Activated CD4-positive, alpha-beta T cell treated with anti-CD3 and anti-CD28 coated beads, Interleukin-2, amount 50 U/mL, for 24 hours (primary cell): ENCODE data around the gene LRP1.

Experiments used
- DNase-seq, 2 donors: peaks; one replicate each; pipeline ENCODE4 v3.0.0-alpha.2; 2020; ENCODE audit warnings: low read depth in 1 of 2, low spot score in 1 of 2

LRP1 gene

DNA sequence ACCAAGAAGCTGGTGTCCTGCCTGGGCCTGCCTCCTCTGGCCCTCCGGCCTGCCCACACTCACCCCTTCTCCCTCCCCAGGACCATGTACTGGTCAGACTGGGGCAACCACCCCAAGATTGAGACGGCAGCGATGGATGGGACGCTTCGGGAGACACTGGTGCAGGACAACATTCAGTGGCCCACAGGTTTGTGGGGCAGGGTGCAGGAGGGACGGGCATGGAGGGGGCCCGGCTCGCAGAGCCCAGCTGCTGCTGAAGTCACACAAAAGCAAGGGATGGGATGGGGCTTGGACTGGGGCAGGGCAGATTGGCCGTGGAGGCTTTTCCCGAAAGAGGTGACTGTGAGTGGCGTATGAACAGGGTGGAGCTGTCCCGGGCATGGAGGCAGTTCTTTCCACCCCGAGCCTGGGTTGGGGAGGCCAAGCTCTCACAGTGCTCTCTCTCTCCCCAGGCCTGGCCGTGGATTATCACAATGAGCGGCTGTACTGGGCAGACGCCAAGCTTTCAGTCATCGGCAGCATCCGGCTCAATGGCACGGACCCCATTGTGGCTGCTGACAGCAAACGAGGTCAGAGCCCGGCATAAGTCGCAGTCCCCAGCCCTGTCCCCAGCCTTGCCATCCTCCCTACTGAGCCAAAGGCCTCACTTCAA, 80.5 kb downstream of the LRP1 start:
- no peak for DNase-seq

DNA sequence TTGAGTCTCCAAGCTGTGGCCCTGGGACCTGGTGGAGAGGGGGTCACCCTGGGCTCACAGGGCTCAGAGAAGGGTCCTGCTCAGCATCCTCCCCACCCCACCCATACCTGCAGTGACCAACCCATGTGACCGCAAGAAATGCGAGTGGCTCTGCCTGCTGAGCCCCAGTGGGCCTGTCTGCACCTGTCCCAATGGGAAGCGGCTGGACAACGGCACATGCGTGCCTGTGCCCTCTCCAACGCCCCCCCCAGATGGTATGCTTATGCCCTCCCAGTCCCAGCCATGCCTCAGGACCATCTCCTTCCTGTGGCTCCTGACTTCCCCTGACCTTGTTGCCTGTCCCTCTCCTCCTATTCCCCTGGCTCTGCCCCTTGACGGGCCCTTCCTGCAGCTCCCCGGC, 81.6 kb downstream of the LRP1 start:
- DNase-seq, result no peak

DNA sequence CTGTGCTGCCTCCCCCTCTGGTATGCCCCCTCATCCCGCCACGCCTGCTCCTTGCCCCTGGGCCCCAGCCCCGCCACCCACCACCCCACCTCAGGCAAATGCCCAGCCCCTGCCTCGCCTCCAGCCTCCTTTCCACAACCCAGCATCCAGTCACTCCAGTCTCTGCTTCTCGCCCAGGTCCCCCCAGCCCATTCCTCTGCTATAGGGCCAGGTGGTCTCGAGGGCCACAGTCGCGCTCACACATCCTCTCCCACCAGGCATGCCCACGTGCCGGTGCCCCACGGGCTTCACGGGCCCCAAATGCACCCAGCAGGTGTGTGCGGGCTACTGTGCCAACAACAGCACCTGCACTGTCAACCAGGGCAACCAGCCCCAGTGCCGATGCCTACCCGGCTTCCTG, 82.2 kb downstream of the LRP1 start:
- no peak for DNase-seq

DNA sequence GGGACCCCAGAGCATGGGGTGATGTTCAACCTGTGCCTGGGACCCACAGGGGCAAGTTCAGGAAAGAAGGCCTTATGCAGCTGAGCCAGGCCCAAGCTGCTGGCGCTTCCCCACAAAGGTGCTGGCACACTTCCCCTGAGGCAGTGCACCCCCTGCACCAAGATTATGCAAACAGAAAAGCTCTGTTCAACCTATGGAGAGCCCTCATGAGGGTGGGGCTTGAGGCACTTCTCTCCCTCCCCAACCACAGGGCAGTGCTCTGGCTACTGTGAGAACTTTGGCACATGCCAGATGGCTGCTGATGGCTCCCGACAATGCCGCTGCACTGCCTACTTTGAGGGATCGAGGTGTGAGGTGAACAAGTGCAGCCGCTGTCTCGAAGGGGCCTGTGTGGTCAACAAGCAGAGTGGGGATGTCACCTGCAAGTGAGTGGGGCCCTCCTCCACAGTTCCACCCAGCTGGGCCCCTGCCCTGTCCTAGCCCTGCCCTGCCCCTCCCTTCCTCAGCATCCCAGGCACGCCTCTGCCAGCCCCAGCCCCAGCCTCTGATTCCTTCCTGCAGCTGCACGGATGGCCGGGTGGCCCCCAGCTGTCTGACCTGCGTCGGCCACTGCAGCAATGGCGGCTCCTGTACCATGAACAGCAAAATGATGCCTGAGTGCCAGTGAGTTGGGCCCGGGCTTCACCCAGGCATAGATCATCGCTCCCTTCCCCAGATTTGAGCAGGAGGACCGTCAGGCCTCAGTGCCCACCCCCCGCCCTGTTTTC, 82.8 kb downstream of the LRP1 start:
- DNase-seq, result no peak

DNA sequence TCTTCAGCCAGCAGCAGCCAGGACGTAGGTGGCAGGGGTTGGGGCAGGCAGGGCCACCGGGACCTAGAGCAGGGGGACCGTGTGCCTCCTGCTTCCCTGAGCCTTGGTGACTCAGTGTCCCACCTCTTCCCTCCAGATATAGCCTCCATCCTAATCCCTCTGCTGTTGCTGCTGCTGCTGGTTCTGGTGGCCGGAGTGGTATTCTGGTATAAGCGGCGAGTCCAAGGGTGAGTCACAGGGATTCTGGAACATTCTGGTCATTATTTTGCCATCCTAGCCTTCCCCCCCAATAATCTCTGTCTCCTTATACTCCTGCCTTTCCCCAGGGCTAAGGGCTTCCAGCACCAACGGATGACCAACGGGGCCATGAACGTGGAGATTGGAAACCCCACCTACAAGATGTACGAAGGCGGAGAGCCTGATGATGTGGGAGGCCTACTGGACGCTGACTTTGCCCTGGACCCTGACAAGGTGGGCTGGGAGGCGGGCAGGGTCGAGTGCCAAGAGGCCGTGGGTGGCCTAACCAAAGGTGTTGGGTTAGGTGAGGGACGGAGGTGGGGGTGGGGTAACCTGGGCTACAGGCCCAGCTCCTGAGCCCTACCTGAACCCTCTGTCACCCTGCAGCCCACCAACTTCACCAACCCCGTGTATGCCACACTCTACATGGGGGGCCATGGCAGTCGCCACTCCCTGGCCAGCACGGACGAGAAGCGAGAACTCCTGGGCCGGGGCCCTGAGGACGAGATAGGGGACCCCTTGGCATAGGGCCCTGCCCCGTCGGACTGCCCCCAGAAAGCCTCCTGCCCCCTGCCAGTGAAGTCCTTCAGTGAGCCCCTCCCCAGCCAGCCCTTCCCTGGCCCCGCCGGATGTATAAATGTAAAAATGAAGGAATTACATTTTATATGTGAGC, 83.8 kb downstream of the LRP1 start:
- DNase-seq, result no peak

DNA sequence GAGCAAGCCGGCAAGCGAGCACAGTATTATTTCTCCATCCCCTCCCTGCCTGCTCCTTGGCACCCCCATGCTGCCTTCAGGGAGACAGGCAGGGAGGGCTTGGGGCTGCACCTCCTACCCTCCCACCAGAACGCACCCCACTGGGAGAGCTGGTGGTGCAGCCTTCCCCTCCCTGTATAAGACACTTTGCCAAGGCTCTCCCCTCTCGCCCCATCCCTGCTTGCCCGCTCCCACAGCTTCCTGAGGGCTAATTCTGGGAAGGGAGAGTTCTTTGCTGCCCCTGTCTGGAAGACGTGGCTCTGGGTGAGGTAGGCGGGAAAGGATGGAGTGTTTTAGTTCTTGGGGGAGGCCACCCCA, 84.4 kb downstream of the LRP1 start:
- no peak for DNase-seq

DNA sequence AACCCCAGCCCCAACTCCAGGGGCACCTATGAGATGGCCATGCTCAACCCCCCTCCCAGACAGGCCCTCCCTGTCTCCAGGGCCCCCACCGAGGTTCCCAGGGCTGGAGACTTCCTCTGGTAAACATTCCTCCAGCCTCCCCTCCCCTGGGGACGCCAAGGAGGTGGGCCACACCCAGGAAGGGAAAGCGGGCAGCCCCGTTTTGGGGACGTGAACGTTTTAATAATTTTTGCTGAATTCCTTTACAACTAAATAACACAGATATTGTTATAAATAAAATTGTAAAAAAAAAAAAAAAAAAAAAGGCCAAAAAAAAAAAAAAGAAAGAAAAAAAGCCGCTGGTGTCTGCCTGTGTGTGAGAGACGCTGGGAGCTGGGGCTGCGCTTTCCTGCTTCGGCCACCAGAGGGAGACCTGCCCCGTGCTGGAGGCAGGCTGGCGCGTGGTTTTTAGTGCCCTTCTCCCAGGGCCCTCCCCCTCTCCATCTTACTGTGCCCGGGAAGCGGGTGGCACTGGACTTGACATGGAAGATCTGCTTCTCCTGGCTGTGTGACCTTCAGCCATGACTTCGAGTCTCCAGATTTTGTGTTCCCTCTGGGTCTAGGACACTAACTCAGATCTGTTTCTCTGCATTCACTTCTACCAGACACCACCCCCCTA, 84.9 kb downstream of the LRP1 start:
- peak; percentile 72 to 76 for DNase-seq

DNA sequence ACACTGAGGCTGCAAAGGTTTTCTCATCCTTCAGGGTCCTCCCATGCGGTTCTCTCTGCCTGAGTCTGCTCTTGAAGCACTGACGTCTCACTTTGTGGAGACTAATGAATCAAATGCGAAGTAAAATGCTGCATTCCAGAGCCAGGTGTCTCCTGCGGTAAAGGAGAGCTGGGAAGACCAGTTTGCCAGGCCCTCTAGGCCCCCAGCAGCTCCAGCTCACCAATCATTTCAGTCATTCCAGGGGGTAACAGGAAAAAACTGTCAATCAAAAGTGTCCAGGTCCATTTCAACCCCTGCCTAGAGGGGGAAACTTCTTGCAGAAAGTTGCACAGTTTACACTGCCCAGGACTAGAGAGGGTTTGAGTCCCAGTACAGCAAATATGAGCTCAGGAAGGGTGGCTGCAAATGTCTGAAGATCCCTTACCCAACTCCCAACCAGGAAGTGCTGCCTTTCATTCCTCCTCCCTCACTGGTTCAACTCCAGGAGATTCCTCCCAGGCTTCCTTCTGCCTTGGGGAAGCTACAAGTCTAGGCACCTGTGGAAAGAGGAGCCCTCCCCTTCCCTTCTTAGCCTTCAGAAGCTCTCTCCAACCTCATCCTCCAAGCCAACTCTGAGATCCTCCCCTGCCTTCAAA, 85.6 kb downstream of the LRP1 start:
- no peak for DNase-seq

DNA sequence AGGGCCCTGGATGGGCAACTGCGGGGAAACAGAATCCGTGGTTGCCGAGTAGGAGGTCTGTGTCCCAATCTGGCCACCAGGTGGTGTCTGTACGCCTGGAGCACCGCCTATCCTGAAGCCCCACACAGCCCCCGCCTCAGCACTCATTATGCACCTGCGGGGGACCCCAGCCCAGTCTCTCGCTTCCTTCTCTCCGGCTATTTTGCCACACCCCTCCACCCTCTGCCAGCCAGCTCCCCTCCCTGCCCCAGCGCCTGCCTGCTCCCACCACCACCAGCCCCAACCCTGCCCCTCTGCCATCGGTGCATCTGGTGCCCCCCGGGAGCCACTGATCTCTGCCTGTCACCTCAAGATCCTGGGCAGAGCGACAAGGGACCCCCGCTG, 86.1 kb downstream of the LRP1 start:
- DNase-seq, result peak; percentile 43 to 44

DNA sequence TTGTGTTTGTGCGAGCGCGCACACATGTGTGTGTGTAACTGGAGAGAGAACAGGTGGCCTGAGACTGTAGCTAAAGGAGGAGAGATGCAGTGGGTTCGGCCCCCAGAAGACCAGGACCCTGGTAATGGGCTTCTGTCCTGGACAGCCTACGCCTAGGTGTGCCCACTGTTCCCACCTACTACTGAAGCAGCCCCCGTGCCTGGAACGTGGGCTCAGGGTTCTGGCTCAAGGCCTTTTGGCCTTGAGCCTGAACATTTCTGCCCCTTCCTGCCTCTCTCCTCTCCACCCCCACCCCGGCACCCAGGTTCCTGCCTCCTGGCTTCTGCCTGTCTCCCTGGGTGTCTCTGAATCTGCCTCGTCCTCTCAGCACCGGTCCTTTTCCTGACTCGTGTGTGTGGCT, 86.8 kb downstream of the LRP1 start:
- DNase-seq, result no peak

DNA sequence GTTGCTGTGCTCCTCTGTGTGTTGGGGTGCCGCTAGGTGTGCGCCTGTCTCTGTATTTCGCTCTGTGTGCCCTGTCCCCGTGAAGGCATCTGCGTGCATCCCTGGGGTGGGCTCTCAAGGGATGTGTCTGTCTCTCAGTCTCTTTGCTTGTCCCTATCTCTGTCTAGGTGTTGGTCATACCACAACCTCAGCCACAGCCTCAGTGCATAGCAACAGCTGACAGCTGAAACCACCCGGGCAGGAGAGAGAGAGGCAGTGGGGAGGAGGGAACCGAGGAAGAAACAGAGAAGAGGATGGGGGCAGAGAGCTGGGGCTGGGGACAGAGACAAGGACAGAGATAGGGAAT, 87.4 kb downstream of the LRP1 start:
- DNase-seq, result no peak

DNA sequence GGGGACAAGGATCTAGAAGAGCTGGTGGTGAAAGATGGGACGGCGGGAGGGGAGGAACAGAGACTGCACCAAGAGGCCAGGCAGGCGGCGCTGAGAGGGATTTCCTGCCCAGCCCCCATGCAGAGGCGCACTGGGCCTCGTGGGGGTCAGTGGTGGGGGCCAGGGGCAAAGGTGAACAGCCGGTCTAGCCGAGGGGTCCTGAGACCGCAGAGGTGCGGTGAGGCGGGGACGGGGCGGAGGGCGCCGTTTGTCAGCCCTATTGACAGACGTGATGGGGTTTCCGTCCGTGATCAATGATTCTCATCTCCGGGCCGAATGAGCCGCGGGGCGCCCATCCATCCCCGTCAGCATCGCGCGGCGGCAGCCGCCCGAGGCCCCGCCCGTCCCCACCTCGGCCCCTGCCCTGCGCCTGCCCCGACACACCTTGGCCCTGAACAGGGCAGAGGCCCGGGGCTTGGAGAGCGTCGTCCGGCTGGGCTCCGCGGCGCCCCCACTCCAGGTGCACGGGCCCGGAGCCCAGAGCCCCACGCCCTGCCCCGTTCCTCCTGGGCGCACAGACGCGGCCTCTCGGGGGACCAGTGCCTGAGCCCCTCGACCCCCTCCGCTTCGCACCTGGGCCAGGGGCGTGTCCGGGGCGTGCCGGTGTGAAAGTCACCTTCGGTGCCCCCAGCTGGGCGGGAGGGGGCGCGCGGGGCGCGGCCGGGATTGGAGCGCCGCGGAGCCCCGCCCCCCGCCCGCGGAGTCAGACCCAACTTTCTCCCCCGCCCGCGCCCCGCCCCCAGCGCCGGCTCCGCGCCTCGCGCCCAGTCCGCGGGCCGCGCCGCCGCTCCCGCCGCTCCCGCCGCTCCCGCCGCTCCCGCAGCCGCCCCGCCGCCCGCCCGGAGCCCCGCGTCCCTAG, 88.0 kb downstream of the LRP1 start, which contains the start of gene NXPH4:
TSS of gene NXPH4 (plus strand) at position 781 of the 898 bp plus-strand sequence. CDS start 176 bp downstream, outside the sequence.
- no peak for DNase-seq

DNA sequence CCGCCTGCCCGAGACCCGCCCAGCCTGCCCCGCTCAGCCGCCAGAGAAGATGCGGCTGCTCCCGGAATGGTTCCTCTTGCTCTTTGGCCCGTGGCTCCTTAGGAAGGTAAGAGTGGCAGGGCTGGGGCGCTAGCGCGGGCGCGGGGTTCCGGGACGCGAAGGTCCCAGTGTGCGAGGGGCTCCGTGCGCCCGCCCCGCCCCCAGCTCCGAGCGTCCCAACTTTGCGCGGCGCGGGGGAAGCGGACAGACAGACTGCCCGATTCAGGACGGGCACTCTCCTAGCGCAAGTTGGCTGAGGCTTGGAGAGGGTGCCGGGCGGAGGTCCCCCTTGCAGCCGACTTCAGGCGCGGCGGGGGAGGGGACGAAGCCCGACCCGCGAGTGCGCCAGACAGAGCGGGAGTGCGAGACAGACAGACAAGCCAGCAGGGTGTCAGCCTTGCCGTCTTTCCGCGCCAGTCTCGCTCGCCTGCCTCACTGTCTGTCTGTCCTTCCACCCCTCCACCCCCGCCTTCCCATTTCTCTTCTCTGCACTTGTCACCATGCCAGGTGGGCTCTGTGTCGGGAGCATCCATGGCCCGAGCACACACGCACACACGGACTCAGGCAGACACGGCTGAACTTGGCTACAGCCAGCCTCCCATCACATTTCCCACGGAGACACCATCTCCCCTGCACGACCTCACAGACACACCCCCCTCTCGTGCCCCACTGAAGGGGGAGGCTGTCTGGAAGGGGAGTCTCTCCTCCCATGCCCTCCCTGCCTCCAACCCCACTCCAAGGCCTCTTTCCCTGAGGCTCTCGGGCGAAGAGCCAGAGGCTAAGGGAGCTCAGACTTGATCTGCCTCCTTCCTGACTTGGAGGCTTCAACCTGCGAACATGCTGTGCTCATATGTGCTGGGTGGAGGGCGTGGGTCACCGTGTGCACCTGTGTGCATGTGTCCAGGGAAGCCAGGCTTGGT, 88.9 kb downstream of the LRP1 start:
- no peak for DNase-seq

DNA sequence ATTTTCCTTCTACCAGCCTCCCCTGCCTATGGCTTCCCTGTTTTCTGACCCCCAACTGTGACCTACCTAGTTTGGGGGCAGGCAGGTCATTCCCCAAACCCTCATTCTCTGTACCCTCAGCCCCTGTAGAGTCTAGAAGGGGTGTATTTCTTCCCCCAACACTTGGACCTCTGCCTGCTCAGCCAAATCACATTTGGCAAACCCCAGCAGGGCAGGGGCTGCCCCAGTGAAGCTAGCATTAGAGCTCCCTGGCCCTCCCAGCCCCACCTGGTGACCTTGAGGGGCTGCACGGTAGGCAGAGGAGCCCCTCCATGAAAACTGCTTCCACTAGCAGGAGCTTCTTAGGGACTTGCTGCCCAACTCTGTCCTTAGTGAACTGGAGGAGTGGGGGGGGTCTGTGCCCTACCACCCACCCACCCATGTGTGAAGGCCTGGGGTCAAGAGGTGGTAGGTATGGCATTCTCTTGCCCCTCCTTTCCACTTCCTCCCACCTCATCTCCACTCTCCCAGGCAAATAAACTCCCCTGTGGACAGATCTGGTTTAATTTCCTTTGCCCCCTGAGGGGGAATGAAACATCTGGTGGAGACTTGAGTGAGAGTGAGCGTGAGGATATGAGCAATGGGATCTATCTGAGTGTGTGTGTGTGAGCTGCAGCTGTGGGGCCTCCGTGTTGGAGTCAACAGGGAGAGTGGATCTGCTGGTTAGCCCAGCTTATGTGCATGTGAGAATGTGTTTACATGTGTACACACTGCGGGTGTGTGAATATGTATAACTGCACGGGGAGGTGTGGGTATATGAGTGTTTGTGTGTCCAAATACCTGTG, 90.0 kb downstream of the LRP1 start:
- DNase-seq, result no peak

DNA sequence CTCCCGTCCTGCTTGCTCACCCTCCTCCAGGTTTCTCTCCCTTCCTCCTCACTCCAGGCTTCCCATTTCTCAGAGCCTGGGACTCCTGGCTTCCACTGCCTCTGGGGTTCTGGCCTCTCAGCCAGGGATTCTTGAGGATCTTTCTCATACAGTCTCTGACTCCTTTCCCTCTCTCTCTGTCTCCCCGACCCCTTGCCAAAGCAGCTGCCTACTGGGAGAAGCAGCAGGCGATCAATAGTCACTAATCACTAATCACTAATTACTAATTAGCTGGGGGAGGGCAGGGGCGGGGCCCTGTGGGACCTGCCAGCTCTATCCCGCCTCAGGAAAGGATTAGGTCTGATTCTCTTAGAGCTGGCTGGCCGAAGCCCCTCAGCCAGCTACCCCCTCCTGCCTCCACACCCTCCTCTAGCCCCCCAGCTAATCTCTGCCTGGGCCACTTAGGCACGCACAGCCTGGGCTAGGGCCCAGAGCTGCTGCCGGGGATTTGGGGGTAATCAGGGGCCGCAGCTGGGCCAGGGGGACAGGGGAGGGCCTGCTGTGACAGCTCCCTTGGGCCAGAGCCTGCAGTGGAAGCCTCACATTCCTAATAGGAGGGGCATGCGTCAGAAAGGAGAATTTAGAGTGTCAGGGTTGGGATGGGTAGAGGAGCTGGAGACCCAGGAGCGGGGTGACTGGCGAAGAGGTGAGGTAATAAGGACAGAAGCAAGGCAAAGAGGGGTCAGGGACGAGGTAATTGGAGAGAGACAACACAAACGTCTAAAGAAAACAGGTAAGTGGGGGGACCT, 91.1 kb downstream of the LRP1 start:
- no peak for DNase-seq

DNA sequence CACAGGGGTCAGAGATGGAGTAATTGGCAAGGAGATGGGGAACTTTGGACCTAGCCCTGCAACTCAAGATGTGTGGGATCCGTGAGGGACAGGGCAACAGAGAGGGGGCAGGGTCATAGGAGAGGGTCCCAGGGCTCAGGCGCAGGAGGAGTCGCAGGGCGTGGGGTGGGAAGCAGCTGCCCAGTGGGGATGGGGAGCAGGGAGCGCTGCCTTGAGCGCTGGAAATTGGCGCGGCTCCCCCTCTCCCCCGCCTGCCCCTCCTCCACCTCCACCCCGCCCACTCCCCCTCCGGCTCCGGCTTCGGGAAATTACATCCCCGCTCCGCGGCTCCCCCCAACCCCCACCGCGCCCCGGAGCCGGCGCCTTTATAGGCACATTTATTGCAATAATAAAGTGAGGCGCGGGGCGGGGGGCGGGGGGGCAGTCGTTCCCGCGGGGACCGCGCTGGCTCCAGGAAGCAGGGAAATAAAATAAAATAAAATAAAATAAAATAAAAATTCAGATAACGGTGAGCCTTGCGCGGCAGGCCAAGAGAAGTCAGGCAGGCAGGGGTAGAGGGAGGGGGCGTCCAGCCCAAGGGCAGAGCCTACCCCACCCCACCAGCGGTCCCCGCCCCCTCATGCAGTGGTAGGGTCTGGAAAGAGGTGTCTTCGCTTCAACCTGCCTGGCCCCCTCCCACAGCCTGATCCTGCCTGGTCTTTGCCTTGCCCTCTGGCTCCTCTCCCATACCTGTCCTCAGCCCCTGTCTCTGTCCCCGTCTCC, 91.9 kb downstream of the LRP1 start:
- no peak for DNase-seq
